ENCODE measurements around the gene TMEM235.

Gene TMEM235

DNA sequence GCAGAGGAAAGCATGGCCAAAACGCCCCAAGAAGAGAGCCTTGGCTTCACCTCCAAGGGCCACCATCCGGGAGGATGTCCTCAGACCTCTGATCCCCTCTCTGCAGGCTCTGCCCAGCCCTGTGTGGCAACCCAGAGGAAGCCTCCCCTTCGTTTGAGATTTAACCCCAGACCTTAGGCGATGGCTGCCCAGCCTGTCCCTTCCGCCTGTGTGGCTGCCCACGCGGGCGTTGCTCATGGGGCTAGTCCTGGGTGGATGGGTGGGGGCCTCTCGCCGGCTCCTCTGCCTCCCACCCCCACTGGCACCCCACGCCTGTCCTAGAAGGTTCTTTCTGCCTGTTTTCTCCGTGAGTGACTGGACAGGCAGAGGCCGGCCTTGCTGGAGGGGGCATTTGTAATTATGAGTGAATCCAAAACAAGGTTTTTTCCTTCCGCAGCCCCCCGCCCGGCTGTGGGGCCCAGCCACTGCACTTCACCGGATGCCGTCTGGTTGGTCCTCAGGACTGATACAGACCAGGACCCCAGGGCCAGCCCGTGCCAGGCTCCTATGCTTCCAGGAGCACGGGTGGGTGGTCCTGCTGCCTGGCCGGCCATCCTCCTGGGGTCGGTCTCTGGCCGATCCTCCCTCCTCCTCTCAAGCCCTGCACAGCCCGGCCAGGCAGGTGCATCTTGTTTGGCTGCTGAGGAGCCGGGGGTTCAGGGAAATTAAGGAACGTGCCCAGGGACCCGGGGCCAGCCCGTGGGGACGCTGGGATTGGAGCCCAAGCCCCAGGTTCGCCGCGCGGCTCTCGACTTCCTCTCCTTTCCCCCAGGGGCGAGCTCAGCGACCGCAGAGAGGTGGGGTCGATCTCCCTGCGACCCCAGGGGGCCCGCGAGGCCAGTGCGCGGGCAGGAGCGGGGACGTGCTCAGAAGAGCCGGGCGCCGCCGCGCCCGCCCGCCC is at the start of gene TMEM235:
Gene TMEM235, plus strand, starts transcription at position 636 of the 940 bp plus-strand sequence. CDS start 393 bp downstream, outside the sequence.
- DNase-seq: no peak

DNA sequence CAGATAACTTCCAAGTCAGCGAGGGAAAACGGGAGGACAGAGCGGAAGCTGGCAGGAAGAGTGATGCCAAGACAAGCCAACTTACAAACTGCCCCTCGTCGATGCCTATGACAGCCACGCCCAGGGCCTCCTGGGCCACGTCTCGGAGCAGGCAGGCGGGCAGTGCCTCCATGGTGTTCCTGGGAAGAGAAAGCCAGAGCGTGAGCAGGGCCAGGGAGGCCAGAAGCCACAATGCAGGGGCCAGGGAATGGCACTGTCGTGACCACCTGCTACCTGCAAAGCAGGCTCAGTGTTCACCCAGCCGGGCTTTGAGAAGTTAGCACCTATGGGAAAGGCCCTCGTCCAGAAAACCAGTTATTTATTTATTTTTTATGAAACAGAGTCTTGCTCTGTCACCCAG is 48.9 kb upstream of the TMEM235 start:
- no peak for DNase-seq

DNA sequence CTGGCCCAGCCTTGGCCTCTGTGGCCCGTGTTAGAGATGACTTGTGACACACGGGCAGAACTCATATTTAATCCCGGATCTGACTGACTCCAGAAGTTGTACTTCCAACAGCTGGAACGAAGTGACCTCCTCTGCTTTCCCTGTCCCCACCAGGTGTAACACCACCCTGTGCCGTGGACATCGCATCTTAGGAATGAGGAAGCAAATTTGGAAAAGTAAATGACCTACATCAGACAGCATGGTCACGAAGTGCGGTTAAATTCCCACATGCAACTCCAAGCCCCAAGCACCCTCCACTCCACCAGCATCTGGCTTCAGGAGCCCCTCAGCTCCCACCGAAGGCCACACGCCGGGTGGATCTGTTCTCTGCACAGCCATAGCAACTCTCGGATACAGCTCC is 47.5 kb upstream of the TMEM235 start:
- DNase-seq: no peak

DNA sequence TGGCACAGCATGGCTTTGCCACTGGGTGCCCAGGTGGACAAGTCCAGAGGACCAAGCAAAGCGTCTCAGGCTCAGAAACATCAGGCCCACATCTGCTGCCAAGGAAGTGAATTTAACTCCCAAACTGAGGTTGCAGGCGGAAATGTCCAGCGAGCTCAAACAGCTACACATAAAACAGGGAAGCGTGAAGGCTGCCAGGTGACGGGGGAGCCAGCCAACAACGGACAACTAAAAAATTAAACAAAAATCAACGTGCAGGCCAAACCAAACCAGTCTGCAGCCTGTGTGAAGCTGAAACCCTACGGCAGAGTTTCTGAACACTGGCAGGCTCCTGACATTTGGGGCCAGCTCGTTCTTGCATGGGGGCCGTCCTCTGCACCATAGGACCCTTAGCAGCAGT is 47.1 kb upstream of the TMEM235 start:
- no peak for DNase-seq

DNA sequence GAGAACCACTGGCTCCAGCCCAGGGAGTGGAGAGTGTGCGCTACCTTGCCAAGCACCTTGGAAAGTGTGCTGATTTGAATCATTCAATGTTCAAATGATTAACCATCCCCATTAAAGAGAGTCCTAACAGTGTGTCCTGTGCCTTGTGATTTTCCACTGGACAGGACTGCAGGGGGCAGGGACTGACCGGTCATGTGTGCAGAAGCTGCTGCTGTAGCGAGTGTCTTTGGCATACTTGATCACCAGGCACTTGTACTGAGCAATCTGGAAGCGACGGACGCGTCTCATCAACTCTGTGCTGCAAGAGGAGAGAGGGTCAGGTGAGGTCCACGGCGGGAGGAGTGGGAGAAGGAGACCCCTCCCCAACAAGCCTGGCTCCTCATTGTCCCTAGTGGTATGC is 46.6 kb upstream of the TMEM235 start:
- no peak for DNase-seq

DNA sequence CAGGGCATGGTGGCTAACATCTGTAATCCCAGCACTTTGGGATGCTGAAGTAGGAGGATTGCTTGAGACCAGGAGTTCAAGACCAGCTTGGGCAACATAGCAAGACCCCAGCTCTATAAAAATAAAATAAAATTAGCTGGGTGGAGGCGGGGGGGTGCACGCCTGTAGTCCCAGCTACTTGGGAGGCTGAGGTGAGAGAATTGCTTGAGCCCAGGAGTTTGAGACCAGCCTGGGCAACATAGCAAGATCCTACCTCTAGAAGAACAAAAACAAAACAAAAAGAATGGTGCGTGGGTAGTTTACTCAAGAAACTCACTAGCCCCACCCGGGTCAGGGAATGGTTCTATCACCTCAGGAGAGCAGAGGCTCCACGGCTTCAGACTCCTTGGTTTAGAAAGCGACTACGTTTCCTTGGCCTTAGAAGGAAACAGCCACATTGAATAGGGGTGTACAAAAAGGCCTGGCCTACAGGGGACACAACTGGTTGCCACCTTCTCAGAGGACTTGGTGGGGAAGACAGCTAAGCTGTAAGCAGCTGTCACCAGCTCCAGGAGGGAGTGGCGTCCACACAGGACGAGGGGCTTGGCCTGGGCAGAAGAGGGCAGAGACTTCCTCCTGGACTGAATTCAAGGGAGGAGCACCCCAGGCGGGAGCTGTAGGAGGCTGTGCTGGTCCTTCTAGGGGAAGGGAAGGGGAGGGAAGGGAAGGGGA is 45.3 kb upstream of the TMEM235 start:
- DNase-seq: no peak

DNA sequence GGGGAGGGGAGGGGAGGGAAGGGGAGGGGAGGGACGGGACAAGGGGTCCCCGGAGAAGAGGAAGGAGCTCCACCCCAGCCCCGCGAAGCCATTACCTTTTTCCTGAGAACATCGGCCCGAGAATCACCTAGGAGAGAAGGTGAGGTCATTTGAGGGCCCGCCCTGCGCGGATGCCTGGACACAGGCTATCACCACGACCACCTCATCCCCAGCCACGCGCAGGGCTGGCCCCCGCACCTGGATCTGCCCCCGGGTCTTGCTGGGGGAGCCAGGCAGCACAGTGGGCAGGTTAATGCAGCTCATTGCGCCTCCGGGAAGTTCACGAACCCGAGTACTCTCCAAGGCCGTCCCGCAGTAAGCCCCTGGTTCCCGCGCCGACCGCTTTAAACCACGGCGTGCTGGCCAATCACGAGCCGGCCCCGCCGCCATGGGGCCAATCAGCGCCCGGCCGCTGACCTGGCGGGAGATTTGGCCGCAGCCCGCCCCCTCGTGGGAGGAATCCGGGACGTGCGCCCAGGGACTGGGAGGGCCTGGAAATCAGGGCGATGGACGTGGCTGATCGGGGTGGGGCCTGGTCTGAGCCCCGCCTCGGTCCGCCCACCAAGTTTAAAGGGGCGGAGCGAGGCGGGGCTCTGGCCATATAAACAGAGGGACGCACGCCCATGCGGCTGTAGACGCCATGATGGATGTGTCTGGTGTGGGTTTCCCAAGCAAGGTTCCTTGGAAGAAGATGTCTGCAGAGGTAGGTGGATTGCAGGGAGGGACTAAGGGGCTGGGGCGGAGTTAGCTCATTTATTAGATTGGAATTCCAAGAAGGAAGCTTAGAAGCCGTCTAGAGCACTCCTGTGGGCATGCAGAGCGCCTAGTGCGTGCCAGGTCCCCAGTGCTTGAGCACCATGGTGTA is 44.5 kb upstream of the TMEM235 start, which contains the start of the genes AFMID and TK1:
Gene AFMID, plus strand, starts transcription at position 671 of the 904 bp plus-strand sequence. Its CDS starts 9 bp downstream, at position 680.
Gene TK1, minus strand, starts transcription at position 361 of the 904 bp plus-strand sequence. Its CDS starts 58 bp downstream, at position 303.
- DNase-seq: peak; percentile 86

DNA sequence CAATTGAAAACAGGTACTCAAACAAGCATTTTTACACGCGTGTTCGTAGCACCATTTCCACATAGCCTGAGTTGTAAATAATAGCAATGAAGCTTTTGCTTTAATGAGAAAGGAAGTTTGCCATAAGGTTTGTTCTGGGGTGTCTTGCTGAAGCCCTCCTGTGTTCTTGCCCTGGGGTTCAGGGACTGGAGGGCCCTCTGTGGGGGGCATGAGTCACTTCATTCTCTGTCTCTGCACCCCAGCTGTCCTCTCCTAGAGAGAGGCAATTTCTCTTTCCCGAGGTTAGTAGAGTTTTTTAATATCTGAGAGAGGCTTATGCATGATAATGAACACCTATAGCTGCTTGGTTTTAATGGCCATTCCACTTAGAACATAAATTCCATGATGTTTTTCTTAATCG is 34.7 kb upstream of the TMEM235 start:
- no peak for DNase-seq

DNA sequence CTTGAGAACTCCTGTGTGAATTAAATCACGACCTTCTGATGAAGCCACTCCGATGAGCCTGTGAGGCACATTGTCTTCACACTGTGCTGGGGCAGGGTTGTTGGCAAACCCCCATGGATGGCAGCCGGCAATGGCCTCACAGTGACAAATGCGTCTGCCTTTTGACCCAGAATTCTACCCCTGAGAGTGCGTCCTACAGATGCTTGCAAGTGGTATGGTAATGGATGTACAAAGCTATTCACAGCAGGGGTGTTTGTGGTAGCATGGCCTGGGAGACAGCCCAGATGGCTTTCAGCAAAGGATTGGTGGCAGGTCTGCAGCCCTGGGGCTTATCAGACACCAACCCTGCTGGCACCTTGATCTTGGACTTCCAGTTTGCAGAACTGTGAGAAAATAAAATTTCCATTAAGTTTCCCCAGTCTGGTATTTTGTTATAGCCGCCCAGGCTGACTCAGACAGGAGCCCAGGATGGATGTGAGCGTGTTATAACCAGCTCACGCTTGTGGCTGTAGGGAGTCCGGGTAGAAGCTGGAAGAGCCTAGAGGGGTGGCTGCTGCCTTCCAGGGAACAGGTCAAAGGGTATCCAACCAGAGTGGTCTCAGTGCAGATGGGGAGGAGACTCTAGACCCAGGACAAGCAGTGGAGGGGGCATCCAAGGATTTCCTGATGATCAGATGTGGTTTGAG is 34.1 kb upstream of the TMEM235 start:
- no peak for DNase-seq

DNA sequence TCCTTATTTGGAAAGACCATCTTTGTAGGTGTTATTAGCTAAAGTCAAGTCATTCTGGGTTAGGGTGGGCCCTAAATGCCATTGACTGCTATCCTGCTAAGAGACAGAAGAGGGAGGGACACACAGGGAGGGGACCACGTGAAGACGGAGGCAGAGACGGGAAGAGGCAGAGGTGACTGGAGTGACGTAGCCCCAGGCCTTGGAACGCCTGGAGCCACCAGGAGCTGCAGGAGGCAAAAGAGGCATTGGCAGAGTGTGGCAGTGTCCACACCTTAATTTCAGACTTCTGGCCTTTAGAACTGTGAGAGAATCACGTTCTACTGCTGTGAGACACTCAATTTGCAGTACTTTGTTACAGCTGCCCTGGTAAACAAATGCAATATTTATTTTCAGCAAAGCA is 31.0 kb upstream of the TMEM235 start:
- DNase-seq: no peak

DNA sequence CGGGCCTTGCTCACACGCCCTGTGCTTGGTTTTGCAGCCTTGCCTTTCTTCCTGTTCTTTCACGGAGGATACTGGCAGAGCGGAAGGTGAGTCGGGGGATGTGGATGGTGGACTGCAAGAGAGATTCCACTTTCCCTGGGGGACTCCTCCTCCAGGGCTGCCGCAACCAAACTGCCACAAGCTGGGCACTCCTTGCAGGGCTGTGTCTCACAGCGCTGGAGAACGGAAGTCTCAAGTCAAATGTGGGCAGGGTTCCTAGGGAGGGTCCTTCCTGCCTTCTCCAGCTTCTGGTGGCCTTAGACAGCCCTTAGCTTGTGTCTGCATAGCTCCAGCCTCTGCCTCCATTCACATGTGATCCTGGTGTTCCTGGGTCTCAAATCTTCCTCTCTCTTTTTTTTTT is 28.8 kb upstream of the TMEM235 start:
- no peak for DNase-seq

DNA sequence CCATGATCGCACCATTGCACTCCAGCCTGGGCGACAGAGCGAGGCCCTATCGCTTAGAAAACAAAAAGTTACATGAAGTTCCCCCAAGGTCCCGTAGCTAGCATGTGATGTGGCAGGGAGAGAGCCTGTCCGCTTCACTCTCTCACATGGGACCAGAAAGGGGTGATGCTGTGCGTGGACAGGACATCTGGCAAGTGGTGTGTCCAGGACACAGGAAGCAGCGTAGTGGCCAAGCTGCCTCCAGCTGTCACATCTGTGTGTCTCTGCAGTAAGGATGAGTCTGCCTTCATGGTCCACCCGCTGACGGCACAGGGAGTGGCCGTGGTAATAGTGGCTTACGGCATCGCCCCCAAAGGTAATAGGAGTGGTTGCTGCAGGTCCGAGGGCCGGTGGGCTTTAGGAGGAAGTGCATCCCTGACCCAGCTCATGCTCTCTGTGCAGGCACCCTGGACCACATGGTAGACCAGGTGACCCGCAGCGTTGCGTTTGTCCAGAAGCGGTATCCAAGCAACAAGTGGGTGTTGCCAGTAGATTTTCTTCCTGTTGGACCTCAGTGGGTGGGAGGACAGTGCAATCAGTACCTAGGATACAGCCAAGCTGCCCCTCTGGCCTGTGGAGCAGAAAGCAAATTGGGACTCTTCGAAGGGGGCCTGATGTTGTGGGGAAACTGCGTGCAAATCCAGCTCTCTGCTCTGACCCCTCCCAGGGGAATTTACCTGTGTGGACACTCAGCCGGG is 26.9 kb upstream of the TMEM235 start:
- no peak for DNase-seq

DNA sequence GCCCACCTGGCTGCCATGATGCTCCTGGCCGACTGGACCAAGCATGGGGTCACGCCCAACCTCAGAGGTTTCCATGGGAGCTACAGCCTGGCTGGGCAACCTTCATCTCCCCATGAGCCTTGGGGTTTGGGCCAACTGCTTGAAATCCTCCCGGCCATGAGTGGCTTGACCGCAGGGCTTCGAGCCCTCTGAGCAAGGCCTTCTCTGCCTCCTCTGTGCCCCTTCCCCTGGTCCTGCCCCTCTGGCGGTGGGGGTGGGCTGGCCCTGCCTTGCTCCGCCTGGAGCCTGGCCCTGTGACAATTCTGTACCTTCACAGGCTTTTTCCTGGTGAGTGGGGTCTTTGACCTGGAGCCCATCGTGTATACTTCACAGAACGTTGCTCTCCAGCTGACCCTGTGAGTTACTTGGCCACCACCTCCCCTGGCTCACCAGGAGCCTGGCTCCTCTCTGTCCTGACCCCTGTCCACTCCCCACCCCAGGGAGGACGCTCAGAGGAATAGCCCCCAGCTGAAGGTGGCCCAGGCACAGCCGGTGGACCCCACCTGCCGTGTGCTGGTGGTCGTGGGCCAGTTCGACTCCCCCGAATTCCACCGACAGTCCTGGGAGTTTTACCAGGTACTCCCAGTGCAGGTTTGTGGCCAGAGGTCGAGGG is 26.2 kb upstream of the TMEM235 start:
- no peak for DNase-seq

DNA sequence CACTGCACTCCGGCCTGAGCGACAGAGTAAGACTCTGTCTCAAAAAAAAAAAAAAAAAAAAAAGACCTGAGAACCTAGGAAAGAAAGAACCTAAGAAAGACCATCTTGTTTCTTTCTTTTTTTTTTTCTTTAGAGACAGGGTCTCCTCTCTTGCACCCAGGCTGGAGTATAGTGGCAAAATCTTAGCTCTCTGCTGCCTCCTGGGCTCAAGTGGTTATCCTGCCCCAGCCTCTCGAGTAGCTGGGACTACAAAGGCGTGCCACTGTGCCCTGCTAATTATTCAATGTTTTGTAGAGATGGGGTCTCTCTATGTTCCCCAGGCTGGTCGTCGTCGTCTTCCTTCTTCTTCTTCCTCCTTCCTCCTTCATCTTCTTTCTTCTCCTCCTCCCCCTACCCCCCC is 25.1 kb upstream of the TMEM235 start:
- DNase-seq: no peak

DNA sequence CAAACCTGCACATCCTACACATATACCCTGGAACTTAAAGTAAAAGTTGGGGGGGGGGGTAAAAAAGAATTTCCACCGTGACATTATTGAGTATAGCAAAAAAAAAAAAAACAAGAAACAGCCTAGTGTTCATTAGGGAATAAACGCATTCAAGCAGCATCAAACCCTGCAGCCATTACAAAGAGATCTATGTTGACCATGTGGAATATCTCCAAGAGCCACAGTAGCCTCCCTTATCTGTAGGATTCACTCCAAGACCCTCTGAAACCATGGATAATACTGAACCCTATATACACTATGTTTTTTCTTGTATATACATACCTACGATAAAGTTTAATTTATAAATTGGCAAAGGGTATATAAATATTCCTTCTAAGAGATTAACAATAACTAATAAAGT is 22.9 kb upstream of the TMEM235 start:
- no peak for DNase-seq

DNA sequence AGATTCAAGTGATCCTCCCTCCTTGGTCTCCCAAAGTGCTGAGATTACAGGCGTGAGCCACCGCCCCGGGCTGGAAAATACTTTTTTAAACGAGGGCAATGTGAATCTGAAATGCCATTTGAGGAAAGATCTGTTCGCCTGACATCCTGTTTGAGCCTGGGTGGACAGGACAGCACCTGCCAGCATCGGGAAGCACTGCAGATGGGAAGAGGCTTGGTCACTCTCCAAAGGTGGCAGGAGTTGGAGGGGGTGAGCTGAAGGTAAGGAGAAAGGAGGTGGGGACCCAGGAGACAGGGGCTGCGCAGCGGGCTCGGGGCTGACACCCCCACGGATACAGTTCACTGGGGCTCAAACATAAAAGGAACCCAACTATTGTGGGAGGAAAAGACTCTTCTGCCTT is 21.3 kb upstream of the TMEM235 start:
- DNase-seq: no peak

DNA sequence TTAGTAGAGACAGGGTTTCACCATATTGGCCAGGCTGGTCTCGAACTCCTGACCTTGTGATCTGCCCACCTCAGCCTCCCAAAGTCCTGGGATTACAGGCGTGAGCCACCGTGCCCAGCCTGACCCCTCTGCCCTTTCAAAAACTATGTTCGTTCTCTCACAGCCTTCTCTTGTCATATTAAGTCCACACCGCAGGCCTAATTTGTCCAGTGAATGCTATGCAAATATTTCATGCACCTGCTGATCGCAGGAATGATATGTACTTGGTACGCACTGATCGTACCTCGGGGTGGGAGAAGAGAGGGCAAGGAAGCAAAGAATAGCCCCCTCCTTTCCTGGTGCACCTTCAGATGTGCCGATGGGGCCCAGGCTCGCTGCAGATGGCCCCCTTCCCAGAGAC is 20.4 kb upstream of the TMEM235 start:
- DNase-seq: no peak

DNA sequence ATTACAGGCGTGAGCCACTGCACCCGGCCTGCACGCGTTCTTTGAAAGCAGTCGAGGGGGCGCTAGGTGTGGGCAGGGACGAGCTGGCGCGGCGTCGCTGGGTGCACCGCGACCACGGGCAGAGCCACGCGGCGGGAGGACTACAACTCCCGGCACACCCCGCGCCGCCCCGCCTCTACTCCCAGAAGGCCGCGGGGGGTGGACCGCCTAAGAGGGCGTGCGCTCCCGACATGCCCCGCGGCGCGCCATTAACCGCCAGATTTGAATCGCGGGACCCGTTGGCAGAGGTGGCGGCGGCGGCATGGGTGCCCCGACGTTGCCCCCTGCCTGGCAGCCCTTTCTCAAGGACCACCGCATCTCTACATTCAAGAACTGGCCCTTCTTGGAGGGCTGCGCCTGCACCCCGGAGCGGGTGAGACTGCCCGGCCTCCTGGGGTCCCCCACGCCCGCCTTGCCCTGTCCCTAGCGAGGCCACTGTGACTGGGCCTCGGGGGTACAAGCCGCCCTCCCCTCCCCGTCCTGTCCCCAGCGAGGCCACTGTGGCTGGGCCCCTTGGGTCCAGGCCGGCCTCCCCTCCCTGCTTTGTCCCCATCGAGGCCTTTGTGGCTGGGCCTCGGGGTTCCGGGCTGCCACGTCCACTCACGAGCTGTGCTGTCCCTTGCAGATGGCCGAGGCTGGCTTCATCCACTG is 17.3 kb upstream of the TMEM235 start, which contains the start of gene BIRC5:
Gene BIRC5, plus strand, starts transcription at position 238 of the 690 bp plus-strand sequence. Its CDS starts 64 bp downstream, at position 302.
- peak; percentile 92 for DNase-seq

DNA sequence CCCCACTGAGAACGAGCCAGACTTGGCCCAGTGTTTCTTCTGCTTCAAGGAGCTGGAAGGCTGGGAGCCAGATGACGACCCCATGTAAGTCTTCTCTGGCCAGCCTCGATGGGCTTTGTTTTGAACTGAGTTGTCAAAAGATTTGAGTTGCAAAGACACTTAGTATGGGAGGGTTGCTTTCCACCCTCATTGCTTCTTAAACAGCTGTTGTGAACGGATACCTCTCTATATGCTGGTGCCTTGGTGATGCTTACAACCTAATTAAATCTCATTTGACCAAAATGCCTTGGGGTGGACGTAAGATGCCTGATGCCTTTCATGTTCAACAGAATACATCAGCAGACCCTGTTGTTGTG is 16.7 kb upstream of the TMEM235 start:
- DNase-seq: no peak
